T1000 (cell line): ENCODE measurements around the gene CDK5R1.

Experiments used
- DNase-seq: peaks from one replicate; lab custom pipeline; 2025; ENCODE audit warnings: mixed read lengths; lab: John Stamatoyannopoulos, UW

CDK5R1 gene

GRCh38 chr17:32471652-32472051, 15.1 kb upstream of the CDK5R1 start:
- DNase-seq = no peak

DNA sequence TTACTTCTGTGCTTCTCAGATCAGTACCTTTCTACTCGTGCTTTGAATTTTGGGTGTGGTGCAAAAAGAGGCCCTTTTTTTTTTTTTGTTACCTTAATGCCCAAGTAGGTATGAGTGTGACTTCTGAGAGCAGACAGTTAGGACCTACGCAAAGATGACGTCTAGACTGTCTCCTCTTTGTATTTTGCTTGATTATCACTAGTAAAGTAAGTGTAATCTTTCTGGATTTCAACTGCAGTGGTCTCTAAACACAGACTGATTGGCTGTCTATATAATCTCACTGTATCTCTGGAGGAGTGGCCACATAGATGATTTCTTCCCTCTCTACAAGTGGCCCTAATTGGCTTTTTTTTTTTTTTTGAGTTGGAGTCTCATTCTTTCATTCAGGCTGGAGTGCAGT, 11.5 kb upstream of the CDK5R1 start:
- no peak for DNase-seq

DNA sequence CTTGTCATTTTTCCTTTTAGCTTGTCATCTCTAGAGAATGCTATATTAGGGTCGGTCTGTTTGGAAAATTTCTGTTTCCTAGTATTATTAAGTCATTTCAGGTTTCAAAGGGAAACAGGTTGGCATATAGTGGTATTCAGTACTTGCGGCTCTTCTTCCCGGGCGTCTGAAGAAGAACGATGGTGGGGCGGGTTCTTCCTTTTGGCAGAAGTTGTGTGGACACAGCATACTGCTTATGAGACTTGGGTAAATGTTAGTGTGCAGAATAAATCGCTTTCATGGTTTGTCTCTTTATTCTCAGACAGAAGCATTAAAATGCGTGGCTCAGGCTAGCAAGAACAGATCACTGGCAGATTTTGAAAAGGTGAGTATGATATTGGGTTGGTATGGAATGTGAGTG, 9.6 kb upstream of the CDK5R1 start:
- no peak for DNase-seq

GRCh38 chr17:32479074-32479617, 7.6 kb upstream of the CDK5R1 start:
- no peak for DNase-seq

DNA sequence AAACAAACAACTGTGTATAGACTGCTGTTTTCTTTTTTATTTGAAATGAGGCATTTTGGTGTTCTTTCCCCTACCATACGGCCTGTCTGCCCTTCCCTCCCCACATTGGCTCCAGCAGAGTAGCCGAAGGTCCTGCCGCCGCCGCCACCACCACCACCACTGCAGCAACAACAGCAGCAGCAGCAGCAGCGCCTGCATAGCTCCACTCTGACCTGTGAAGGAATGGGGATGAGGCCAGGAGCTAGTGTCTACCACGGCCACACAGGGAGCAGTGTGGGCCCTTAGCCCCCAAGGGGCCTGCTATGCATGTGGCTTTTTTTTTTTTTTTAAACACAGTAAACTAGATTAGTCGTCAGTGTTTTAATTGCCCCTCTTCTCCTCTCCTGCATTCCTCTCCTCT, 5.6 kb upstream of the CDK5R1 start:
- no peak for DNase-seq

DNA sequence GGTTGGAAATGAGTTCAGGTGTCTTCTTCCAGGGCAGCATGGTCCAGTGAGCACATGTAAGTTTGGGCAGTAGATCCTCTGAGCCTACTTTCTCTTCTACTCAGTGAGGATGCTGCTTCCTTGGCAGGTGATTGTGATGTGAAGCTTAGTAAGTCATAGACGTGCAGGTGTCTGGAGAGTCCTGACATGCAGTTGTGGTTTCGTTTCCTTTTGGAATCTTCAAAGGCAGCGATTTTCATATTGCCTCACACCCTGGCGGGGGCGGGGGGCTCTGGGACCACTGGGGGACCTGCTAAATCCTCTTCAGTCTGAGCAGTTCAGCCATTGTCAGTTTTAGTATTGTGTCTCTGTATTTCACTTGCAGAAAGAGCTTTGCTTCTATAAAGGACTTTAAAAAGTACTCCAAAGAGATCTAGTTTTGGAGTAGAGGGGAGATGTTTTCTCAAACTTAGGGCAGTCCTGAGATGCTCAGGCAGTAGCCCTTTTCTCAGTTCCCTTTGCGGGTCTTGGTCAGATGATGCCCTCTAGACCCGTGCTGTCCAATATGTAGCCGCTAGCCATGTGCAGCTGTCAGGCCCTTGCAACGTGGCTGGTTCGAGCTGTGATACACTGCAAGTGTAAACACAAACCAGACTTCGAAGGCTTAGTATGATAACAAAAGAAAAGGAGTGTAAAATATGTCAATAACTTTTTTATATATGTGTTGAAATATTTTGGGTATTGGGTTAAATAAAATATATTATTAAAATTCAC, 4.0 kb upstream of the CDK5R1 start:
- no peak for DNase-seq

GRCh38 chr17:32483451-32484019, 3.3 kb upstream of the CDK5R1 start:
- DNase-seq = no peak

GRCh38 chr17:32484041-32484461, 2.7 kb upstream of the CDK5R1 start:
- no peak for DNase-seq

- no peak for DNase-seq
These were observed 2.2 kb upstream of the CDK5R1 start for GRCh38 chr17:32484628-32485027.

- no peak for DNase-seq
These were observed 1.3 kb upstream of the CDK5R1 start for GRCh38 chr17:32485261-32486110.

DNA sequence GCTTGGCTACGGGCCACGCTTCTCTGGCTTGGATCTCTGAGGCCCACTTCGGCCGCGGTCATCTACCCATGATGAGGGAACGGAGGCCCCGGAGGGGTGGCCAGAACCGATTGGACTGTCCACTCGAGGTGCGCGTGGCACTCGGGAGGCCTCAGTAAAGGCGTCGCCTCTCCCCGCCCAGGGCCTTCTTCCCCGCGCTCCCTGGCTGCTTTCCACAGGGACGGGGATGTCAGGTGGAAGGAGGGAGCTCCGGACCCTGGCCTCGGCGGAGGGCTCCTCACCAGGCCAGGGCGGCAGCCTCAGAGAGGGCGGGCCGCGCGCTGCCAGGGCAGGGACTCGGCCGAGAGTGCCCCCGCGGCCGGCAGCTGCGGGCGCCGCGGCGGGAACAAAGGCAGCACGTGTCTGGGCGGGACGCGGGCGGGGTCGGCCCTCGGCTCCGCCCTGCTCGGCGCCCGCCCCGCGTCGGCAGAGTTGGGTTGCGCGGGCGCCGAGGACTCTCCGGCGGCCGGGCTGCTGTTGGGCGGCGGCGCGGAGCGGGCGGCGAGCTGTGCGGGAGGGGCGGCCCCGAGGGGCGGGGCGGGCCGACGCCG, 587 bp upstream of the CDK5R1 start:
- DNase-seq = peak; percentile 63

DNA sequence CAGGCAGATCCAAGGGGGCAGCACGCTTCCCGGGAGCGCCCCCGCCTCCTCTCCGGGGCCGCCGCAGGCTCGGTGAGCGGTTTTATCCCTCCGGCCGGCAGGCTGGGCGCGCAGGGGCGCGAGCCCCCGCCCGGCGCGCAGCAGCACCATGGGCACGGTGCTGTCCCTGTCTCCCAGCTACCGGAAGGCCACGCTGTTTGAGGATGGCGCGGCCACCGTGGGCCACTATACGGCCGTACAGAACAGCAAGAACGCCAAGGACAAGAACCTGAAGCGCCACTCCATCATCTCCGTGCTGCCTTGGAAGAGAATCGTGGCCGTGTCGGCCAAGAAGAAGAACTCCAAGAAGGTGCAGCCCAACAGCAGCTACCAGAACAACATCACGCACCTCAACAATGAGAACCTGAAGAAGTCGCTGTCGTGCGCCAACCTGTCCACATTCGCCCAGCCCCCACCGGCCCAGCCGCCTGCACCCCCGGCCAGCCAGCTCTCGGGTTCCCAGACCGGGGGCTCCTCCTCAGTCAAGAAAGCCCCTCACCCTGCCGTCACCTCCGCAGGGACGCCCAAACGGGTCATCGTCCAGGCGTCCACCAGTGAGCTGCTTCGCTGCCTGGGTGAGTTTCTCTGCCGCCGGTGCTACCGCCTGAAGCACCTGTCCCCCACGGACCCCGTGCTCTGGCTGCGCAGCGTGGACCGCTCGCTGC, 832 bp downstream of the CDK5R1 start:
- no peak for DNase-seq

- DNase-seq = no peak
These were observed 1.4 kb downstream of the CDK5R1 start for GRCh38 chr17:32488177-32488542.

GRCh38 chr17:32488604-32489180, 1.9 kb downstream of the CDK5R1 start:
- no peak for DNase-seq

DNA sequence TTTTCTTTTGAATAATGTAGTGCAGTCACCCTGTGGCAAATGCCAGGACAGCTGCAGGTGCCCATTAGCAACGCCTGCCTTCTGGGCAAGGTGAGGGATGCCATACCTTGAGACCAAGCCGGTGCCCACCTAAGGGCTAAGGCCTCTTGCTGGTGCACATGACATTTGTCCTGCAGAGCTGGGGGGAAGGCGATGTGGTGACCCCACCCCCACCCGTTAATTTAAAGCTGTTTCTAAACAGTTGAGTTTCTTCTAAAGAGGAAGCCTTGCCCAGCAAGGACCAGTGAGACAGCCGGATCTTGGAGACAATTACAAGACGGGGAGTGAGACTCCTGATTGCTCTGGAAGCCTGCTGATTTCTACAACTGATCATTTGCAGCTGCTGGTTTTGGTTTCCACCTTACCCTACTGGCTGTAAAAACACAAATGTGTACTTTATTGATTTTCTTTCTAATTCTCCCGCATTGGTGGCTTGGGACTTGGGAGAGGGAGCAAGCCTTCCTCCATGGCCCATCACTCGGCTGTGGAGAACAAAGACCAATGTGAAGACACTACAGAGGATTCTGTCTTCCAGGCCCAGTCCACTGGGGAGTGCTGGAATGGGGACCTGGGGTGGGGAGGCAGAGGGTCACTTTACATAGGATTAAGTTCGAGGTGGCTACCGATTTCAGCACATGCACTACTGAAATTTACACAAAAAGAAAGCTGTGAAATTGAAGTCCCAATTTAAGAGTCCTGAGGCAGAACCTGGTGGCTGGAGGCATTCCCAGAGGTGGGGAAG, 2.7 kb downstream of the CDK5R1 start:
- no peak for DNase-seq

DNA sequence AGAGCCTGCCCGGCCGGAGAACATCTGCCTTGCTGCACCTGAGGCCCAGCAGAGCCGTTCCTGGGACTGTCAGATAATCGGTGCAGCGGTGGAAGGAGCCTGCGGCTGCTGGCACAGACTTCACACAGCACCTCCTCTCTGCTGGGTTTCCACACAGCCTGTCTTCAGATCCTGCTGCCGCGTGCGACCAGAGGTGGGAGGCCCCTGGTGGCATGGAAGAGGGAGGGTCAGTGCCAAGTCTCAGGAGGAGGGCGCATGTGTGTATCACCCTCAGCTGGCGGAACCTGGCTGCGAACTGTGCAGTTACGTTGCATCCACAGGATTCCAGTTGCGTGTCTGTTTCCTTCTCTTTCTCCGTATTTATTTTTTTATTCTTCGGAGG, 3.3 kb downstream of the CDK5R1 start:
- DNase-seq = no peak

- DNase-seq = no peak
These were observed 4.8 kb downstream of the CDK5R1 start for GRCh38 chr17:32491371-32492263.

DNA sequence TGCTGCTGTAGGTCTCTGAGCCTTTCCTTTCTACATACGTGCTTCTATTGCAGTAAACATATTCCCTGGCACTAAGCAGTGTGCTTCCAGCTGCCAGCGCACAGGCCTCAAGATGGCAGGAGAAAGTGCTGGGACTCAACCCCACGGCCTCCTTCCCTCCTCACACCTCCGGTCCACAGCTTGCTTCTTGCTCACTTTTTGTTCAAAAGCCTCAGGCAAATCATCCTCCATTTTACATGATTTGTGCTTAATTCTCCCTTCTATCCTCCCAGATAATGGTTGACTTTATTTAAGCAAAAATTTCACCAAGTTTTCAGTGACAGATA, 5.4 kb downstream of the CDK5R1 start:
- no peak for DNase-seq

- DNase-seq = no peak
These were observed 6.0 kb downstream of the CDK5R1 start for GRCh38 chr17:32492648-32493289.
